Measurements from ENCODE around the gene ALKBH8.

ALKBH8 gene, protein sequence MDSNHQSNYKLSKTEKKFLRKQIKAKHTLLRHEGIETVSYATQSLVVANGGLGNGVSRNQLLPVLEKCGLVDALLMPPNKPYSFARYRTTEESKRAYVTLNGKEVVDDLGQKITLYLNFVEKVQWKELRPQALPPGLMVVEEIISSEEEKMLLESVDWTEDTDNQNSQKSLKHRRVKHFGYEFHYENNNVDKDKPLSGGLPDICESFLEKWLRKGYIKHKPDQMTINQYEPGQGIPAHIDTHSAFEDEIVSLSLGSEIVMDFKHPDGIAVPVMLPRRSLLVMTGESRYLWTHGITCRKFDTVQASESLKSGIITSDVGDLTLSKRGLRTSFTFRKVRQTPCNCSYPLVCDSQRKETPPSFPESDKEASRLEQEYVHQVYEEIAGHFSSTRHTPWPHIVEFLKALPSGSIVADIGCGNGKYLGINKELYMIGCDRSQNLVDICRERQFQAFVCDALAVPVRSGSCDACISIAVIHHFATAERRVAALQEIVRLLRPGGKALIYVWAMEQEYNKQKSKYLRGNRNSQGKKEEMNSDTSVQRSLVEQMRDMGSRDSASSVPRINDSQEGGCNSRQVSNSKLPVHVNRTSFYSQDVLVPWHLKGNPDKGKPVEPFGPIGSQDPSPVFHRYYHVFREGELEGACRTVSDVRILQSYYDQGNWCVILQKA

DNA sequence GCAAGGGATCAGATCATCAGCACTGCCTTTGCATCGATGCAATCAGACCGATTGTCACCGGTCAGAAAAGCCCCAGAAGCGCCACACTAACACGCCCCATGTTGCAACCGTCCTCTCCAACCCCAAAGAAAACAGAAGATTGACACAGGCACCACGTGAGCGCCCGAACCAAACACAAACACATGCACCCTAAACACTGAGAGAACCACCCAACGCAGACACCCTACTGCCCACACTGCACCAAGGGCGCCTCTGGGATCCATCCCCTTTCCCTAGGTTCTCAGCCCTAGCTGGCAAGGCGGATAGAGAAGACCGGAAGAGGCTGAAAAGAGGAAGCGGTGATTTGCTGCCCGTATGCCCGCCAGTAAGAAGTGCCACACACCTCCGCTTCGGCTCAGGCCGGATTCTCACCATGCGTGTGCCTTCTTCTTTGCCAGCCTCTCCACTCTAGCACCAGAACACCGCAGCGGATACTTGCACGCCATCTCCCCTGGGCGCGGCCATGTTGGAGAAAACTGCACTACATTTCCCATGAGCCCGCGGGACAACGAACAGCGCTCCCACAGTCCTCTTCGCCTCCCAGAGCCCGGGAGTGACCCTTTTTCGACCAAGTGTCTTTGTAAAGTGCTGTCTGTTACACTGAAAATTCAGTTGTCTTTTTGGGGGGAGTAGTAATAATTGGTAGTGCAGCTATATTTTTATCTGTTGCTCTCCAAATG is at the start of gene ALKBH8:
Gene ALKBH8 (minus strand): TSS at position 517 of the 719 bp plus-strand sequence. CDS start 4,842 bp downstream, outside the sequence.
- DNase-seq (ENCODE audit: extremely low spot score, insufficient read length, low read depth) (peak; percentile 42), FAIRE-seq (peak; percentile 81)

DNA sequence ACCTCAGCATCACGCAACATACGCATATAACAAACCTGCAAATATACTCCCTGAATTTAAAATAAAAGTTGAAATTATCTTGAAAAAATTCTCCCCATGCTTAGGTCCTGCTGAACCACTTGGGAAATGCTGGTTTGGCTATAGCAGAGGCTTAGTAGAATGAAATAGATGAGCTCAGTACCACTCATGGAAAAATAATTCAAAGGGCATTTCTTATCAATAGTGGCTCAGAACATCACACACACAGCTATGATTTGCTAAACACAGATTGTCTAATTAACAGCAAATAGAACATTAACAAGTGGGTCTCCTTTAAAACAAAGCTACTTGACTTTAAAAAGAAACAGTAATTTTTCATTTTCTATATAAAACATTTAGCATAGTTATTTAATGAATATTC is 46.9 kb upstream of the ALKBH8 start:
- FAIRE-seq (no peak), DNase-seq (ENCODE audit: extremely low spot score, insufficient read length, low read depth) (no peak)

- FAIRE-seq: no peak
Measured at GRCh38 chr11:107609400-107610218, 44.1 kb upstream of the ALKBH8 start.

DNA sequence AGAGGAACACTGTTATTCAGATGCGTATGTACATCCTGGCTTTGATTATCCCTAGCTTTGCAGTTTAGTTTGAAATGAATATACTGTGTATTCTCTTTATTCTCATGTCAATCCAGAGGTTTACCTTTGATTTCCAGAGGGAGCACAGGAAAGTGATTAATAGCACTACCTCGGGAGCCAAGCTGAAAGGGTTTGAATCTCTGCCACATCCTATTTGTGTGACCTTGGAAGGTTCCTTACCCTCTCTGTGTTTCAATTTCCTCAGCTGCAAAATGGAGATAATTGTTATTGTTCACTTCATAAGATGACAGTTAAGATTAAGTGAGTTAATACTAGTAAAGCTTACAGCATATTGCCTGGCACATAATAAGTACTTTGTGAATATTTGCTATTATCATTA is 43.3 kb upstream of the ALKBH8 start:
- FAIRE-seq (no peak), DNase-seq (ENCODE audit: extremely low spot score, insufficient read length, low read depth) (no peak)

More at GRCh38 chr11:107609400-107610218, 44.1 kb upstream of the ALKBH8 start:
- DNase-seq (ENCODE audit: extremely low spot score, insufficient read length, low read depth): no peak

DNA sequence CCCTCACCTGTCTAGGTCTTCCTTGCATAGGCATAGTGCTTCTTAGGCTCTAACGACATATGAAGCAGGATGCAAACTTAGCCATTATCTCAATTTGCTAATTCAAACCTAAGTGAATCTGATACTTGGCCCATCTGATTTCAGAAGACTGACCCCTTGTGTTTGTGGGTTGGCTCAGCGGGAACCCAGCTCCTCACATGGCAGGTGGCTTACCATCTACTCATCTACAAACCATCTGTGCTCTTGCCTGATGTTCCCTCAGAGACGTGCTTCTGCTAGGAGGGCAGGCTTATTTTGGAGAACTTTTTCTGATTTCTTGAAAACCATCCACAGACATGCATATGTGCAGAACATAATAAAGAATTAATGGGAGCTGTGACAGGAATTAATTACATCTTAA is 40.6 kb upstream of the ALKBH8 start:
- FAIRE-seq (no peak), DNase-seq (ENCODE audit: extremely low spot score, insufficient read length, low read depth) (no peak)

DNA sequence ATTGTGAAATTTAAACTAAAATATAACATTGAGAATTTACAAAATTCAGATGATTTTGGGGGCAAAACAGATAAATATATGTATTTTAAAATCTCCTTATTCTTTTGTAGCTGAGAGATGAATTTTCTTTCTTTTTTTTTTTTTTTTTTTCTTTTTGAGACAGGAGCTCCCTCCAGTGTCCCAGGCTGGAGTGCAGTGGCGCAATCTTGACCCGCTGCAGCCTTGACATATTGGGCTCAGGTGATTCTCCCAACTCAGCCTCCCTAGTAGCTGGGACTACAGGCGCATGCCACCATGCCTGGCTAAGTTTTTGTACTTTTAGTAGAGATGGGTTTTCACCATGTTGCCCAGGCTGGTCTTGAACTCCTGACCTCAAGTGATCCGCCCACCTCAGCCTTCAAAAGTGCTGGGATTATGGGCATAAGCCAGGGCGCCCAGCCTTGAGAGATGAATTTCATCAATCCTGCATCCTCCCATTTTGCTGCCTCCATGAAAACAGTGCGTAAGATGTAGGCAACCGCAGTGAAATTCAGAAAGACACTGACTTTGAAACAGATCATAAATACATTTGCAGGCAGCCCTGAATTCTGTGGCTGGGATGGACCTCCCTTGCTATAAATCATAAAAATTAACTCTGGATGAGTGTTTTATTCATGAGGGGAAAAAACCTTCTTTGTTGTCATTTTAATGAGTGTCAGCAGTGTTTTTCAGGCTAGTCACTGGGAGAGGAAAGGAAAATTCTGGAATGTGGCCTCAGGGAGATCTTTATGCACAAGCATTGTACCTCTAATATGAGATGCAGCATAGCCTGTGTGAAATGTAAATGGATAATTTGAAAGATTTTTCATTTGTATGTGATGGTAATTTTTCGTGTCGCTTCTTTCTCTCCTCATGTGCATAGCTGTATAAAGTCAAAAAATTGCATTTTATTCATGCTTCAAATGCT is 39.8 kb upstream of the ALKBH8 start:
- FAIRE-seq (no peak), DNase-seq (ENCODE audit: extremely low spot score, insufficient read length, low read depth) (no peak)

DNA sequence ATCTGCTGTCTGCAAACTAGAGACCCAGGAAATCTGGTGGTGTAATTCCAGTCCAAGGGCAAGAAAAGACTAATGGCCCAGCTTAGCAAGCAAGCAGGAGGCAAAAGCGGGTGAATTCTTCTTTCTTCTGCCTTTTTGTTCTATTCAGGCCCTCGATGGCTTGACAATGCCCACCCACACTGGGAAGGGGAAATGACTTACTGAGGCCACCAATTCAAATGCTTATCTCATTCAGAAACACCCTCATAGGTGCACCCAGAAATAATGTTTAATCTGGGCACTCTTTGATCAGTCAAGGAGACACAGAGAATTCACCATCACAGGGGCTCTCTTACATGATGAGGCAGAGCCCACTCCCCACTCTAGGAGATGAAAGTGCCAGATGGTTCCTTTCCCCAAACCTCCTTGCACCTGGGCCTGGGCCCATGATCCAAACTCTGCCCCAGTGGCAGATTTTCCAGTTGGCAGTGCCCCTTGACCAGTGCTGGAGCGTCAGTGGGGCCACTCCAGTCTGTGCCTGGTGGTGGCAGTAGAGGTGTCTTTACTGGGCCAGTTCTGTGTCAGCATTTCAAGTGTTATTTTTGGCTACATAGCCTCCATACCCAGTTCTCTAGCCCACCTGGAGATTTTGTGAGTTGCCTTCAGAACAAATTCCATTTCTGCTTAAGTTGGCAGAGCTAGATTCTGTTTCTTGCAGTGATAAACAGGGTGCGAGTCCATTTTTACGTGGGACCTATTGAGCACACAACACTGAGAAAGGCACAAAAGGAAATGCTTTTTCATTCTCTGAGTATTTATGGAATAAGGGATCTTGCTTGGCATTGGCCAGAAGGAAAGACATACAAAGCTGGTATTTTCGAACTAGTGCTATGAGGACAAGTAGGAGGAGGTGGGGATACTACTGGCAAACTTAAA is 32.9 kb upstream of the ALKBH8 start:
- FAIRE-seq (no peak), DNase-seq (ENCODE audit: extremely low spot score, insufficient read length, low read depth) (no peak)

DNA sequence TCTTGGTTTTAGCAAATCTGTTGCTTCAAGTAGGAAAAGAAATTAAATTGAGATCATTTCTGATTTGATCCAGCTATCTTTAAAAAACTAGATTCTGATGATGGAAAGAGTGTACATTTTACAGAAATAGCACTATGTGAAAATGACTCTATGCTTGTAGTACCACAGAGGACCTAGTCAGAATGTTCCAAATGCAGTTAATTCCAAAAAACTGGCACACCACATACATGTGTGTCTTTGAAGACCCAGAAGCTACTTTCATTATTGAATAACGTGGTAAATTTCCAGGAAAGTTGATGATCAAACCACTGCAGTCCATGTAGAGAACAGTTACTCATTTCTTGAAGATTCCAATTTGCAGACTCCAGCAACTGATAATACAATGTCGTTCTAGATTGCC is 29.2 kb upstream of the ALKBH8 start:
- FAIRE-seq: no peak
- DNase-seq (ENCODE audit: extremely low spot score, insufficient read length, low read depth): no peak

DNA sequence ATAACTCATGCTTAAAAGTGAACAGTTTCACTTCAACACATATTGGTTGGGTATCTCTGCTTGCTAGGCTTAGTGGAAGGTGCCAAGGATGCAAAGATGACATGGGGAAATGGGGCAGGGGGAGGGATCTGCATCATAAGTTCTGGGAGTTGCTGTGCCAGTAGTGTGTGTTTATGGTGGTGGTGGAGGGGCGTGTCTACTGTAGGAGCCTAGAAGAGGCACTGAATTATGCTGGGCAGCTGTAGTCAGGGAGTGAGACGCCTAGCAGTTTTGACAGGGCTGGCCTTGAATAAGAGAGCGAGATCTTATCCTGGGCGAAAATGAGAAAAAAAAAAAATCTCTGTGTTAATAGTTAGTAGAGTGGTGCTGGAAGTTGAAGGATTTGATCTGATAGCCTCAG is 28.4 kb upstream of the ALKBH8 start:
- no peak for DNase-seq (ENCODE audit: extremely low spot score, insufficient read length, low read depth)
- no peak for FAIRE-seq

GRCh38 chr11:107592813-107593212 is 27.3 kb upstream of the ALKBH8 start:
- no peak for DNase-seq (ENCODE audit: extremely low spot score, insufficient read length, low read depth)
- no peak for FAIRE-seq

DNA sequence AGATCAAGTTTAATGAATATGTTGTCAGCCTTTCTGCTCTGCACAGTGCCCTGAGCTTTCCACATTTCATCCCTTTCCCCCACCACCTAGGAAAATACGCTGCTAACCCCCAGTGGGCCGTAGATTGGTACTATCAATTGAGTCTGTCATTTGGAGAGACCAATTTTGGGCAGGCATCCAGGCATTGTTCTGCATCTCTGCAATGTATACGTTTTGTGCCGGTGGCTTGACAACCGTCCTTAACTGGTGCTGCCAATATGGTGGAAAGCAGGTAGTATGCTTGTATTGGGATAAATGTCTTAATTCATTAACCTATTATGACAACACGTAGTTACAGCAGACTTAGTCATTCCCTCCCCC is 26.7 kb upstream of the ALKBH8 start:
- no peak for FAIRE-seq

GRCh38 chr11:107591378-107592230 is 26.1 kb upstream of the ALKBH8 start:
- DNase-seq (ENCODE audit: extremely low spot score, insufficient read length, low read depth): no peak
- FAIRE-seq: no peak

More for the DNA sequence above, 26.7 kb upstream of the ALKBH8 start:
- no peak for DNase-seq (ENCODE audit: extremely low spot score, insufficient read length, low read depth)

GRCh38 chr11:107590460-107591377 is 25.2 kb upstream of the ALKBH8 start, which contains the start of gene ELMOD1:
Gene ELMOD1 (plus strand): TSS chr11:107591147. CDS start chr11:107618190, 27,043 bp downstream.
- no peak for FAIRE-seq
- DNase-seq (ENCODE audit: extremely low spot score, insufficient read length, low read depth): no peak

DNA sequence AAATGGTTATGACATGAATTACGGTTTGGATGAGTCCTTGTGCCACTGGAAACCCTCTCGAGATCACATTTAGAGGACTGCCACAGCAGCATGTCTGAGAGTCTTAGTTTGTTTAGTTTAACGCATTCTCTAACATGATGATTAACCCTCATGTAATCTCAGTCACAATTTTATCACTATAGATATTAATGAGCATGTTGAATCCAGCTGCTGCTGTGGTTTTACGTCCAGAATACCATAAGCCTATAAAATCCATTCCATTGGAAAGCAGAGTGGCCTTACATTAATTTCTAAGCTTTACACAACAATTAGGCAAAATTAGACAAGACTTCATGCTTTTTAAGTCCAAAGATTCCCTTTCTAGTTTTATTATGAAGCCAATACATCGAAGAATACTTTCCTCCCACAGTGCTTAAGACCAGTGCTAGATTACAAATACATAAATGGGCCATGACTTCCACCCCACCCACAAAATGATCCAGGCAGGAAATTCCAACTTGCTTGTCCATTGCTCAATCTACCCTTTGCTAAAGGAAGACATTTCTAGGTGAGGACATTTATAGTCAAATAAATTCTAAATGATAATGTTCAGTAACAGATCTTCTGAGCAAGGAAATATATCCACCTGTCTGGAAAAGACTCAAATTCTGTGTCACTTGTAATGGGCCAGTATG is 21.9 kb upstream of the ALKBH8 start:
- DNase-seq (ENCODE audit: extremely low spot score, insufficient read length, low read depth) (no peak), FAIRE-seq (no peak)

DNA sequence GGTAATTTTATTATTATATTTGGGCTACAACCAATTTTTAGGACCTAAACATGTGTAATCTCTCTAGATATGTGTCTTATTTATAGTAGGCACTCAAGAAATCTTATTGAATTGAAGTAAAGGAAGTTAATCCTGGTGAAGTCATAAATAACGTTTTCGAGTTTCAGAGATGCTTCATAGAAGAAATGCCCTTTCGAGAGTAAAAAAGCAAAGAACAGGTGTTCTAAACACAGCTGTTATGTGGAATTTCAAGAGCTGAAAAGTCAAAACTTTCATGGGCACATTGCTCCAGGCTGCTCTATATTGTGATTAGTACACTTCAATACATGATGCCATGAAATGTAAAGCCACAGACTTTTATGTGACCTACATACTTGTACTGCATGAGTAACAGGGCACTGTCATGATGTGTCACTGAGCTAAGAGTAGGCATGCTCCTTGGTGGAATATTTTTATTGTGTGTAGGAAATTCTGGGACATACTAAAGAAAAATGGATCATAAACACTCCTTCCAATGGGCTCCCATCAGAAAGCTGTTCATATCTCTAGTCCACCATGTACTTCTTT is 18.2 kb upstream of the ALKBH8 start:
- no peak for DNase-seq (ENCODE audit: extremely low spot score, insufficient read length, low read depth)
- no peak for FAIRE-seq
